ENCODE data around the gene GPSM1.

GPSM1 gene

DNA sequence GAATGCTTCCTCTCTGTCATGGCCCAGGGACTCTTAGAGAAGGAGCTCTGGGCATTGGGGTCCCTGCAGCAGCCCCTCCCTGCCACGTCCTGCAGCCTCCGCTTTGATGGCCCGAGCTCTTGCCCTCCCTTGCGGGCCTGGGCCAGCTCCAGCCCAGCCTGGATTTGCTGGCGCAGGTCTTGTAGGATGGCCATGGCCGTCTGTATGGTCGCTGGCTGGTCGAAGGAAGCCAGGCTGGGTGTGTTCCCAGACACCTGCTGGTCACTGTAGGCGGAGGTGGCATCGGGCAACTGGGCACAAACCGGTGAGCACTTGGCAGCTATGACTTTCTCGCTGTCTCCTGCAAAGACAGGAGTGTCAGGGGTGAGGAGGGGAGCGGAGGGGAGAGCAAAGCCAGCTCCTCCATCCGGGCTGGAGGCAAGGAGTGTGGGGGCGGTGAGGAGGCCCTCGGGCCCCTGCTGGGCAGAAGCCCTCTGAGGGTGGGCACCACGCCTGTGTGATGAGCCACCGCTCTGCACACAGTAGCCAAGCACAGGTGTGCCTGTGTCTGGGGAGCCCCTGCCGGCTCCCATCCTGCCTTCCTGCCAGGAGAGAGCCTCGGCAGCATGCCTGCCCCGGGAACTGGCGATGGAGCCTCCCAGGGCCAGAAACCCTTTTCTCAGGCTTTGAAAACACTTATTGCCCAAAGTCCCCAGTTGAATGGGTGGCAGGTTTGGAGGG, 35.9 kb upstream of the GPSM1 start:
- no peak for TF ChIP-seq CTCF (IDR thresholded peaks at IDR 0.05; ENCODE audit: low read depth, low read length)
- H3K4me3 ChIP-seq (replicated peaks in 1 of 2; ENCODE audit: low read depth in 2 of 2, low read length in 2 of 2) = no peak overlapping the region
- DNase-seq (ENCODE audit: low read depth in 2 of 2) = no peak

GRCh38 chr9:136292026-136292538, 35.3 kb upstream of the GPSM1 start:
- no peak for DNase-seq (ENCODE audit: low read depth in 2 of 2)
- TF ChIP-seq CTCF (IDR thresholded peaks at IDR 0.05; ENCODE audit: low read depth, low read length) = no peak
- no peak overlapping the region for H3K4me3 ChIP-seq (replicated peaks in 1 of 2; ENCODE audit: low read depth in 2 of 2, low read length in 2 of 2)

DNA sequence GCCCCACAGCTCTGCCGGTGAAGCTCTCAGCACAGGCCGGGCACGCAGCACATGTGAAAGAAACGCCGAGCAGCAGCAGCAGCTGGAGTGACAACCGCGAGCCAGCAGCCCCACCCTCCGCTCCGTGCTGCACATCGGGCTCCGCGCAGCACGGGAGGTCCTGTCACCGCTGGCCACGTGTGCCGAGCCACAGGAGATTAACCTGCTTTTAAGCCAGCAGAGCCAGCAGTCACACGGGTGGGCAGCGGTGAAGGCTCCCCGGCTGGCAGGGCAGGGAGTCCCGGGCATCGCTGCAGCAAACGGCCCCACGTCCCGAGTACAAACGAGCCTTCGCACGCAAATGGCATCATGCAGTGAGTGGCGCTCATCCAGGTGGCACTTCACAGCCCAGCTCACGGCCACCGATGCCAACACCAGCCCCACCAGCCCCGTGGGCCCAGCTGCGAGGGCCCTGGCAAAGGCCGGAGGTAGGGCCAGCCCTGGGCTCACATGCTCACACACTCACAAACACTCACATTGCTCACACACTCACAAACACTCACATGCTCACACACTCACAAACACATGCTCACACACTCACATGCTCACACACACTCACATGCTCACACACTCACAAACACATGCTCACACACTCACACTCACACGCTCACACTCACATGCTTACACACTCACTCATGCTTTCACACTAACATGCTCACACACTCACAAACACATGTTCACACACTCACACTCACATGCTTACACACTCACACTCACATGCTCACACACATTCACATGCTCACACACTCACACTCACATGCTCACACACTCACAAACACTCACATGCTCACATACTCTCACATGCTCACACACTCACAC, 34.5 kb upstream of the GPSM1 start:
- DNase-seq (ENCODE audit: low read depth in 2 of 2) = no peak
- TF ChIP-seq CTCF (IDR thresholded peaks at IDR 0.05; ENCODE audit: low read depth, low read length) = no peak
- no peak overlapping the region for H3K4me3 ChIP-seq (replicated peaks in 1 of 2; ENCODE audit: low read depth in 2 of 2, low read length in 2 of 2)

GRCh38 chr9:136293476-136294077, 33.8 kb upstream of the GPSM1 start:
- no peak for DNase-seq (ENCODE audit: low read depth in 2 of 2)
- H3K4me3 ChIP-seq (replicated peaks in 1 of 2; ENCODE audit: low read depth in 2 of 2, low read length in 2 of 2) = no peak overlapping the region
- TF ChIP-seq CTCF (IDR thresholded peaks at IDR 0.05; ENCODE audit: low read depth, low read length) = no peak

DNA sequence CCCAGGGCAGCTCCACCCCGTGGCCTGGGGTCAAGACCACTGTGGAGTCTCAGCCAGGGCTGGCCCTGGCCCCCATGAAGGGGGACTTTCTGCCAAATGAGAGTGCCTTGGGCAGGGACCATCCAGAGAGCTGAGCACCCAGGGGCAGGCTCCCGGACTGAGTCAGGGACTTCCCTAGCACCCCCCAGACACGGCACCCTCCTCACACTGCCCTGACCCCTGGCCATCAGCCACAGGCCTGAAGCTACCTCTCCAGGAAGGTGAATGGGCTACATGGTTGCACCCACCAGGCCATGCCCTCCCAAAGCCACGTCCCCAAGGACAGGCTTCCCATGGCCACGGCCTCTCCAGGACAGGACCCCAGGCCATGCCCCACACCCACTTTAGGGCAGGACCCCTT, 32.9 kb upstream of the GPSM1 start:
- no peak for TF ChIP-seq CTCF (IDR thresholded peaks at IDR 0.05; ENCODE audit: low read depth, low read length)
- H3K4me3 ChIP-seq (replicated peaks in 1 of 2; ENCODE audit: low read depth in 2 of 2, low read length in 2 of 2) = no peak overlapping the region
- DNase-seq (ENCODE audit: low read depth in 2 of 2) = no peak

GRCh38 chr9:136295055-136295454, 32.3 kb upstream of the GPSM1 start:
- no peak for DNase-seq (ENCODE audit: low read depth in 2 of 2)
- TF ChIP-seq CTCF (IDR thresholded peaks at IDR 0.05; ENCODE audit: low read depth, low read length) = no peak
- H3K4me3 ChIP-seq (replicated peaks in 1 of 2; ENCODE audit: low read depth in 2 of 2, low read length in 2 of 2) = no peak overlapping the region

Measured in cardiac fibroblast (primary cell).